ENCODE data around the gene ZNRF3.

- TF ChIP-seq, protein P1, sequence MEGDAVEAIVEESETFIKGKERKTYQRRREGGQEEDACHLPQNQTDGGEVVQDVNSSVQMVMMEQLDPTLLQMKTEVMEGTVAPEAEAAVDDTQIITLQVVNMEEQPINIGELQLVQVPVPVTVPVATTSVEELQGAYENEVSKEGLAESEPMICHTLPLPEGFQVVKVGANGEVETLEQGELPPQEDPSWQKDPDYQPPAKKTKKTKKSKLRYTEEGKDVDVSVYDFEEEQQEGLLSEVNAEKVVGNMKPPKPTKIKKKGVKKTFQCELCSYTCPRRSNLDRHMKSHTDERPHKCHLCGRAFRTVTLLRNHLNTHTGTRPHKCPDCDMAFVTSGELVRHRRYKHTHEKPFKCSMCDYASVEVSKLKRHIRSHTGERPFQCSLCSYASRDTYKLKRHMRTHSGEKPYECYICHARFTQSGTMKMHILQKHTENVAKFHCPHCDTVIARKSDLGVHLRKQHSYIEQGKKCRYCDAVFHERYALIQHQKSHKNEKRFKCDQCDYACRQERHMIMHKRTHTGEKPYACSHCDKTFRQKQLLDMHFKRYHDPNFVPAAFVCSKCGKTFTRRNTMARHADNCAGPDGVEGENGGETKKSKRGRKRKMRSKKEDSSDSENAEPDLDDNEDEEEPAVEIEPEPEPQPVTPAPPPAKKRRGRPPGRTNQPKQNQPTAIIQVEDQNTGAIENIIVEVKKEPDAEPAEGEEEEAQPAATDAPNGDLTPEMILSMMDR (IDR thresholded peaks at IDR 0.05) = no peak
- TF ChIP-seq ZFX (IDR thresholded peaks at IDR 0.05; ENCODE audit: borderline replicate concordance) = no peak
These were observed 70.9 kb downstream of the ZNRF3 start for GRCh38 chr22:28953976-28954880.
